ENCODE measurements around the gene MRPL34. TPM values are rescaled to one million over a fixed set of nuclear protein-coding genes. Genes with fewer than 3 reads are reported as not detected.
A peak's percentile ranks its signal among the peaks of the same experiment; 100 is the strongest.

Gene MRPL34
- total and polyA plus RNA-seq, 9 of the 15 experiments (the other 6 are each of a cell fraction or from before 2014, with no cell fraction given) = 11.5 to 256 (median 72.5) TPM

GRCh38 chr19:17296273-17296672 is 9.4 kb upstream of the MRPL34 start:
- Histone ChIP-seq H3K27ac (ENCODE audit: extremely low read depth, low read depth, low read length) (no peak overlapping the region), H3K4me2 (ENCODE audit: insufficient read depth, low read length) (no peak overlapping the region), H3K27me3 (ENCODE audit: control insufficient read depth in 2 of 2, insufficient read depth in 2 of 2, low read length in 2 of 2) (no peaks in the 10 kb centered on the region), H3K4me1 (replicated peaks in 1 of 2; ENCODE audit: control insufficient read depth in 2 of 2, insufficient read depth in 2 of 2, low read length in 2 of 2) (peaks cover 12 to 40% of the 10 kb centered on the region in 2 experiments; a peak in 4 of 5 replicates), H3K9me1 (ENCODE audit: control insufficient read depth, insufficient read depth, low read length) (peaks cover 7% of the 10 kb centered on the region), H3K9me3 (replicated peaks; ENCODE audit: control insufficient read depth, insufficient read depth, low read depth, low read length) (peaks cover 3% of the 10 kb centered on the region), H3K79me2 (ENCODE audit: control insufficient read depth, insufficient read depth, low read length) (peaks cover 12% of the 10 kb centered on the region), H3K9ac (ENCODE audit: insufficient read depth in 1 of 2, low read depth in 2 of 2, low read length in 2 of 2) (no peak overlapping the region), H4K20me1 (replicated peaks; ENCODE audit: control insufficient read depth, insufficient read depth, low read length) (no peaks in the 10 kb centered on the region), H2AFZ (ENCODE audit: low read depth, low read length) (no peak overlapping the region), H3K4me3 (no peak overlapping the region), H3K36me3 (ENCODE audit: control insufficient read depth, insufficient read depth, low read length) (peaks cover 24% of the 10 kb centered on the region)
- no TSS peak for BruUV-seq (replicated peaks)
- in situ Hi-C loops (cut with MboI) = no loop called here
- FAIRE-seq (no peak), ATAC-seq (no peak), DNase-seq (ENCODE audit: extremely low read depth in 1 of 4, low spot score in 3 of 4) (no peak)
- intact Hi-C loops (cut with micrococcal nuclease) = no loop called here
- TF ChIP-seq ZNF764 (CRISPR knock-in tag; IDR thresholded peaks at IDR 0.05; ENCODE audit: low read depth) (0 out of 2 replicates have a peak, but pooled peaks have one; percentile 48), JUND (IDR thresholded peaks at IDR 0.05; ENCODE audit: borderline replicate concordance, low read depth, low read length) (peak; percentile 63; the same call in 1 of the 2 replicates), JUND (tag; IDR thresholded peaks at IDR 0.05; ENCODE audit: borderline replicate concordance, low read depth, low read length) (no peak), ETV1 (tag; conservative IDR thresholded peaks at IDR 0.05; ENCODE audit: low read depth) (0 out of 2 replicates have a peak, but pooled peaks have one; percentile 18), ATF3 (IDR thresholded peaks at IDR 0.05) (peak; percentile 57; the same call in 1 of the 2 replicates), ATF3 (CRISPR knock-in tag; conservative IDR thresholded peaks at IDR 0.05) (no peak), ZNF134 (CRISPR knock-in tag; conservative IDR thresholded peaks at IDR 0.05) (0 out of 2 replicates have a peak, but pooled peaks have one; percentile 7), YBX1 (IDR thresholded peaks at IDR 0.05) (no peak), NR2C2 (CRISPR knock-in tag; IDR thresholded peaks at IDR 0.05) (no peak), NR2C2 (tag; IDR thresholded peaks at IDR 0.05) (peak; percentile 80), NR2C1 (IDR thresholded peaks at IDR 0.05) (peak; percentile 27; the same call in 1 of the 2 replicates), NR2C1 (tag; IDR thresholded peaks at IDR 0.05) (peak; percentile 76), GABPA (tag; conservative IDR thresholded peaks at IDR 0.05; ENCODE audit: low read depth) (peak; percentile 68), DPF2 (IDR thresholded peaks at IDR 0.05) (peak; percentile 37; the same call in 1 of the 2 replicates), ZNF431 (CRISPR knock-in tag; IDR thresholded peaks at IDR 0.05) (no peak), CEBPB (tag; IDR thresholded peaks at IDR 0.05) (no peak), CREBBP (IDR thresholded peaks at IDR 0.05; ENCODE audit: low read depth, low read length) (no peak), NR0B1 (IDR thresholded peaks at IDR 0.05; ENCODE audit: partially characterized antibody) (no peak), FOSL1 (tag; conservative IDR thresholded peaks at IDR 0.05) (peak; percentile 89), BDP1 (IDR thresholded peaks at IDR 0.05; ENCODE audit: insufficient read depth, insufficient read length) (no peak), BCOR (IDR thresholded peaks at IDR 0.05) (no peak), CTCF (IDR thresholded peaks at IDR 0.05 in 2 of 3, conservative IDR thresholded peaks at IDR 0.05 in 1 of 3; ENCODE audit: insufficient read depth in 2 of 3, low read depth in 1 of 3, low read length in 3 of 3) (peak in 2 of 3 experiments; percentile 22 to 40; a peak in 3 of 6 replicates)
- CTCF ChIA-PET (ENCODE audit: low intra/inter-chr PET ratio) = no interaction called here
- 25% methylated on average over 4 of the region's 4 CpGs for WGBS (ENCODE audit: insufficient coverage, low coverage, missing lambda C conversion rate)
- POLR2A ChIA-PET = interaction anchor here (1.4 kb wide), 1 partner anchor 13 kb away, joined by 6 read pairs; the partner anchor contains the start of gene DDA1

Measured in K562 (cell line).